SJSA1 (cell line): ENCODE data around the gene LSM4. TPM values are rescaled to one million over a fixed set of nuclear protein-coding genes. Genes with fewer than 3 reads are reported as not detected.
A peak's percentile ranks its signal among the peaks of the same experiment; 100 is the strongest.

Experiments
- DNase-seq, 2 experiments: peaks; one replicate each; pipeline ENCODE4 v3.0.0-alpha.2; 2015 to 2020; ENCODE audit warnings: low spot score in 2 of 2, low read depth in 1 of 2
- H3K27ac ChIP-seq: fragments of 250-450 bp; sonication (Bioruptor Pico); 2 replicates; pipeline ENCODE4 v1.5.1; 2020; ENCODE audit warnings: mild to moderate bottlenecking, moderate library complexity
- H3K27me3 ChIP-seq: fragments of 250-450 bp; sonication (Bioruptor Pico); replicated peaks from 2 replicates; pipeline ENCODE4 v1.5.1; 2020; ENCODE audit warnings: mild to moderate bottlenecking, moderate library complexity
- H3K36me3 ChIP-seq: fragments of 250-450 bp; sonication (Bioruptor Pico); 2 replicates; pipeline ENCODE4 v1.5.1; 2020; ENCODE audit warnings: mild to moderate bottlenecking
- H3K4me1 ChIP-seq: fragments of 250-450 bp; sonication (Bioruptor Pico); replicated peaks from 2 replicates; pipeline ENCODE4 v1.6.1; 2021; ENCODE audit warnings: mild to moderate bottlenecking
- H3K4me3 ChIP-seq: fragments of 250-450 bp; sonication (Bioruptor Pico); 2 replicates; pipeline ENCODE4 v1.5.1; 2020; ENCODE audit warnings: mild to moderate bottlenecking
- H3K9me3 ChIP-seq: fragments of 250-450 bp; sonication (Bioruptor Pico); replicated peaks from 2 replicates; pipeline ENCODE4 v1.5.1; 2020; ENCODE audit warnings: mild to moderate bottlenecking
- total RNA-seq: library from RNA; depleted of rRNA; stranded (reverse); fragments of >200 nt; shearing (Covaris generic); gene quantifications from 2 replicates; pipeline ENCODE4 v1.2.3, GENCODE V29; 2014

The LSM4 gene
- total RNA-seq, 1 experiment from 2014 or later, result 395 TPM

DNA sequence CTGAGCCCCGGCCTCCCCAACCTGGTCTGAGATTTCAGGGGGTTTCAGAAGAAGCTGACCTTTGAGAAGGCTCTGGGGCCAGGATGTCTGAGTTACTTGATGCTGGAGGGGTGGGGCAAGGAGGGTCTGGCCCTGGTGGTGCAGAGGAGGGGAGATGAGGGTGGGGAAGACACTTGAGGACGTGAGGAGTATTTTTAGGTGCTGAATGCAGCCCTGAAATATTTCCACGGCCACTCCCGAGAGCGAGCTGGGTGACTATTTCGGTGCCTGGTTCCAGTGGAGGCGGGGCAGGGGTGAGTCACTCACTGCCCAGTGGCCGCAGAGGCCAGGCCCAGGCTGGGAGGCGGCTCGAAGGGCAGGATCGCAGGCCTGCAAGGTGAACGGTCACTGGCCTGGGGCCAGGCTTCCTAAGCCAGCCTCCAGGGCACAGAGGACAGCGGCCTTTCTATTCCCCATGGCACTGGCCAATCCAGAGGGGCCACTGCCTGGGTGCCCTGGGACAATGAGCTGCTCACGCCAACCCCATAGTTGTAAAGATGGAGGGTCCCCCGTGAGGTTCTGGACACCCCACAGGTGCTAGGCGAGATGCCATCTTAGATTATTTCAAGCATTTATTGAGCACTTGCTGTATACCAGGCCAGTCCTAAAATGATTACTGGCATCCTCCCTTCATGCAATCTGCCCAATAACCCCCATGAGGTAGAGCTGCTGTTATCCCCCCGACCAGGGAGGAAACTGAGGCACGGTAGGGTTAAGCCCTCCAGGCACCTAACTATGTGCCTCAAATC, 21.8 kb downstream of the LSM4 start:
- DNase-seq, result peak; percentile 38 to 81
- Histone ChIP-seq H3K27me3 (no peaks in the 10 kb centered on the region), H3K36me3 (peaks cover 3% of the 10 kb centered on the region), H3K9me3 (no peaks in the 10 kb centered on the region), H3K27ac (peak overlapping the region; percentile 46; the same call in 1 of the 2 replicates), H3K4me3 (no peak overlapping the region), H3K4me1 (peaks cover 48% of the 10 kb centered on the region)

DNA sequence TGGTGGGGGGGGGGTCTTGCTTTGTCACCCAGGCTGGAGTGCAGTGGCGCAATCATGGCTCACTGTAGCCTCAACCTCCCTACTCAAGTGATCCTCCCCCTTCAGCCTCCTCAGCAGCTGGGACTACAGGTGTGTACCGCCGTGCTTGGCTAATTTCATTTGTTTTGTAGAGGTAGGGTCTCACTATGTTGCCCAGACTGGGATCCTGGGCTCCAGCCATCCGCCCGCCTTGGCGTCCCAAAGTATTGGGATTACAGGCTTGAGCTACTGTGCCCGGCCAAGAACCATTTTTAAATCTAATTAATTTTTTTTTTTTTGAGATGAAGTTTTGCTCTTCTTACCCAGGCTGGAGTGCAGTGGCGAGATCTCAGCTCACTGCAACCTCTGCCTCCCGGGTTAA, 23.2 kb downstream of the LSM4 start:
- no peak for DNase-seq
- Histone ChIP-seq H3K4me3 (no peak overlapping the region), H3K9me3 (no peaks in the 10 kb centered on the region), H3K36me3 (no peaks in the 10 kb centered on the region), H3K4me1 (peaks cover 37% of the 10 kb centered on the region), H3K27ac (no peak overlapping the region), H3K27me3 (no peaks in the 10 kb centered on the region)

DNA sequence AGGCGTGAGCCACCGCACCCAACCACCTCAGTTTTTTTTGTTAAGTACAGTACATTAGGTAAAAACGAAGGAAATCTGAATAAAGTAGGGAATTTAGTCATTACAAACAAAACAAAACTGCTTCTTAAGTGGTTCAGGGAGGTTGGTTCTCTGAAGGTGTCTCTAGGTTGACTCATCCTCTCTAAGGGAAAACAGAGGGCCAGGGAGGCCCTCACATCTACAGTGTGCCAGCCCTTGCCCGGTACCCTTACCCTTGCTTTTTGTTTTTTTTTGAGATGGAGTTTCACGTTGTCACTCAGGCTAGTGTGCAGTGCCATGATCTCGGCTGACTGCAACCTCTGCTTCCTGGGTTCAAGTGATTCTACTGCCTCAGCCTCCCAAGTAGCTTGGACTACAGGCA, 24.3 kb downstream of the LSM4 start:
- Histone ChIP-seq H3K27ac (no peak overlapping the region), H3K9me3 (no peaks in the 10 kb centered on the region)
- DNase-seq, result no peak

DNA sequence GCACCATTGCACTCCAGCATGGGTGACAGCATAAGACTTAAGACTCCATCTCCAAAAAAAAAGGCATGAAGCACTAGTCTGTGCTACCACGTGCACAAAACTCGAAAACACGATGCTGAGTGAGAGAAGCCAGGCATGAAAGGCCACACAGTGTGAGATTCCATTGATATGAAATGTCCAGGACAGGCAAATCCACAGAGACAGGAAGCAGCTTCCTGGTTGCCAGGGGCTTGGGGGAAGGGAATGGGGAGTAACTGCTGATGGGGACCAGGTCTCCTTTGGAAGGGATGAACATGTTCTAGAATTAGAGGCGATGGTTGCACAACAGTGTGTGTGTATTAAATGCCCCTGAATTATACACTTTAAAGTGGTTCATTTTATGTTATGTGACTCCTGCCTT, 25.6 kb downstream of the LSM4 start:
- DNase-seq, result peak in 1 of 2 experiments; percentile 38
- H3K4me3 ChIP-seq, result no peak overlapping the region
- H3K27ac ChIP-seq, result no peak overlapping the region
- H3K4me1 ChIP-seq, result peaks cover 38% of the 10 kb centered on the region
- no peaks in the 10 kb centered on the region for H3K27me3 ChIP-seq
- H3K9me3 ChIP-seq, result no peaks in the 10 kb centered on the region
- no peaks in the 10 kb centered on the region for H3K36me3 ChIP-seq

More for the DNA sequence above, 24.3 kb downstream of the LSM4 start:
- no peaks in the 10 kb centered on the region for H3K27me3 ChIP-seq
- H3K4me3 ChIP-seq, result no peak overlapping the region
- no peaks in the 10 kb centered on the region for H3K36me3 ChIP-seq
- peaks cover 32% of the 10 kb centered on the region for H3K4me1 ChIP-seq

DNA sequence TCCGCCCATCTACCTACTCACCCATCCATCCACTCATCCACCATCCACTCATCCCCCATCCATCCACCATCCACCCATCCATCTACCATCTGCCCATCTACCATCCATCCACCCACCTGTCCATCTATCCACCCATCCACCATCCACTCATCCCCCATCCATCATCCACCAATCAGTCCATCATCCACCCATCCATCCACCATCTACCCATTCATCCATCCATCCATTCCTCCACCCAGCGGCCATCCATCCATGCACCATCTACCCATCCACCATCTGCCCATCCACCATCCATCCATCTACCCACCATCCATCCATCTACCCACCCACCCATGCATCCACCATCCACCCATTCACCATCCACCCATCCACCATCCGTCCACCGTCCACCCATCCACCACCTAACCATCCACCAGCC, 27.8 kb downstream of the LSM4 start:
- Histone ChIP-seq H3K4me3 (no peak overlapping the region), H3K27me3 (no peaks in the 10 kb centered on the region), H3K36me3 (no peaks in the 10 kb centered on the region), H3K9me3 (no peaks in the 10 kb centered on the region), H3K27ac (no peak overlapping the region), H3K4me1 (peaks cover 47% of the 10 kb centered on the region)
- no peak for DNase-seq

DNA sequence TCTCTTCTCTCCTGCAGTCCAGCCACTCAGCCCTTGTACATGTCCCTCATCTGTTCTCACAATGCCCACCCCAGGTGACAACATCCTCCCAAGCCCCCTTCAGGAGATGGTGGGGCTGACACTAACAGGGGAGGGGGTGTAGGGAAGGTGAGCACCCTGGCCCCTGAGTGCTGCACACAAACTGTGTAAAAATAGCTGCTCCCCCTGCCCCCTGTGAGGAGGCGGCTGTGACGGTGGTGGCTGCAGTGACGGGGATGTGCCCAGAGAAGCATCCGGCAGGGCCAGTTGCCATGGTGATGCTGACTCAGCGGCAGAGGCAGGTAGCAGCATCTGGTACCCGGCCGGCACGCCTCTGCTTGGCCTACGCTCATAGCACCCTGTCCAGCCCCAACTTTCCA, 28.4 kb downstream of the LSM4 start:
- DNase-seq, result peak in 1 of 2 experiments; percentile 42

DNA sequence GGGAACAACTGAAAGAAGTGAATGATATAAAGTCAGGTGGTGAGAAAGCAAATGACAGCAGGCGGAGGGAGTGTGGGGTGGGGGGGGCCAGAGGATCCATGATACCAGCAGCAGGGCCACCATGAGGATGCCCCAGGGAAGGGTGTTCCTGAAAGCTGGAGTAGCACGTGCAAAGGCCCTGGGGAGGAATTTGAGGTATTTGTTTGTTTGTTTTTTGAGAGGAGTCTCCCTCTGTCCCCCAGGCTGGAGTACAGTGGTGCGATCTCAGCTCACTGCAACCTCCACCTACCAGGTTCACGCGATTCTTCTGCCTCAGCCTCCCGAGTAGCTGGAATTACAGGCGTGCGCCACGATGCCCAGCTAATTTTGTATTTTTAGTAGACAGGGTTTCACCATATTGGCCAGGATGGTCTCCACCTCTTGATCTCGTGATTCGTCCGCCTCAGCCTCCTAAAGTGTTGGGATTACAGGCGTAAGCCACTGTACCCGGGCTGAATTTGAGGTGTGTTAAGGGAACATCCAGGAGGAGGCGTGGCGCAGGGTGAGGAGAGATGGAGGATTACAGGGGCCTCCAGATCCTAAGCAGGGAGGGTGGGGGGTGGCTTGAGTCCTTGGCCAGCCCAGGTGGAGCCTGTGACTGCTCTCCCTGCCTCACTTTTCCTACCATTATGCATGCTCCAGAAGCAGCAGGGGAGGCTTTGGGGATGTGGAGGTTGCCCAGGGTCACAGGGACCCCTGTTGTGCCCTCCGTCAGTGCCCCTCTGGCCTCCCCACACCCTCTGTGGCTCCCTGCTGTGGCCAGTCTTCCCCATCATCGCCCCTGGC, 29.0 kb downstream of the LSM4 start:
- DNase-seq, result peak in 1 of 2 experiments; percentile 60
- Histone ChIP-seq H3K4me3 (no peak overlapping the region), H3K27ac (peak overlapping the region; percentile 10; the same call in 1 of the 2 replicates), H3K9me3 (no peaks in the 10 kb centered on the region), H3K36me3 (no peaks in the 10 kb centered on the region), H3K27me3 (no peaks in the 10 kb centered on the region), H3K4me1 (peaks cover 43% of the 10 kb centered on the region)

More for the DNA sequence above, 28.4 kb downstream of the LSM4 start:
- peaks cover 47% of the 10 kb centered on the region for H3K4me1 ChIP-seq
- H3K4me3 ChIP-seq, result no peak overlapping the region
- no peaks in the 10 kb centered on the region for H3K36me3 ChIP-seq
- no peak overlapping the region for H3K27ac ChIP-seq
- no peaks in the 10 kb centered on the region for H3K27me3 ChIP-seq
- H3K9me3 ChIP-seq, result no peaks in the 10 kb centered on the region

DNA sequence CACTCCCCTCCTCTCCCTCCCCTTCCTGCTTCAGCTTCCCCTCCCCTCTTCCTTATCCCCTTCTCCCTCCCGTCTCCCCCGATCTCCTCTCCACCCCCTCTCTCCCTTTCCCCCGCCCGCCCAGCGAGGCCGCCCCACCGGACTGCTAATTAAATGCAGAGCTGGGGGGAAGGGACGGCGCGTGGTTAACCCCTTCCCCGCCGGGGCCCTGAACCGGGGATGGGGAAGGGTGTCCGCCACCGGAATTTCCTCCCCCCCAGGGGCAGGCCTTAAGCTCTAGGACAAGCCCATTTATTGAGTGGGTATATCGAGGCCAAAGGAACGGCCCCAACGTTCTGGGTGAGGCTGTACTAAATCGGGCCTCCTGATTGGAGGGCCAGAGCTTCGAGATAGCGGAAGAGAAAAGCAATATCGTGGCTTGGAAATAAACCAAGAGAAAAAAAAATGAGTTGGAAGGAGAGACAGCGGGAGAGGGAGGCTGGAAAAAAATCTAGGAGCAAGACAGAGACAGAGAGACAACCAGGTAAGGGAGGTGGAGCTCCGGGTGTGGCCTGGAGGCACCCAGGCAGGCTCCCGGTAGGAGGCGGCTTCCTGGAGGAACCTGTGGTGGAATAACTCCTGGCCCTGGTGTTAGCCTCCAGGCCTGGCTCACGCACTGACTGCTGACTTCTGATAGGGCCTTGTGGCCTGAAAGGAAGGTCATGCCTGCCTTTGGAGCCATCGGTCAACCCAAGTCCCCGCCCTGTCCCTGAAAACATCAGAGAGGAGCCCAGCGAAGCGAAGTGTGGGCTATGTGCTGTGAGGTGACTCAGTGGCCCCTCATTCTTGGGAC, 29.9 kb downstream of the LSM4 start:
- Histone ChIP-seq H3K4me1 (peaks cover 37% of the 10 kb centered on the region), H3K27me3 (no peaks in the 10 kb centered on the region), H3K9me3 (no peaks in the 10 kb centered on the region), H3K36me3 (no peaks in the 10 kb centered on the region), H3K4me3 (peak overlapping the region; percentile 44), H3K27ac (peak overlapping the region; percentile 63)
- DNase-seq, result peak; percentile 53 to 76

DNA sequence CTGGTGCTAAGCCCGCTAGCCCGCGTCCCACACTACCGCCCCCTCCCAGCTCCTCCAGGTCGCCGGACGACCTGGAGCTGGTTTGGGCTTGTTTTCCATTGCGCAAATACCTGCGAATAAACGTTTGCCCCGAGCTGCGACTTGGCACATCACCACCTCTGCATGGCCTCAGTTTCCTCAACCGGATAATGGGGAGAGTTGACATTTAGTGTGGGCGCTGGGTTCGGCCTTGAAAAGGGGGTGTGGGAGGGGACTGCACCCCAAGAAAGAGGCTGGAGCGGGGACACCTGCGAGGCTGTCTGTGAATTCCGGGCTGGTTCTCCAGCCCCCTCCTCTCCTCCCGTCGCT, 30.4 kb downstream of the LSM4 start:
- Histone ChIP-seq H3K4me3 (peak overlapping the region; percentile 44), H3K36me3 (no peaks in the 10 kb centered on the region), H3K27me3 (no peaks in the 10 kb centered on the region), H3K27ac (peak overlapping the region; percentile 63), H3K4me1 (peaks cover 37% of the 10 kb centered on the region), H3K9me3 (no peaks in the 10 kb centered on the region)
- no peak for DNase-seq

DNA sequence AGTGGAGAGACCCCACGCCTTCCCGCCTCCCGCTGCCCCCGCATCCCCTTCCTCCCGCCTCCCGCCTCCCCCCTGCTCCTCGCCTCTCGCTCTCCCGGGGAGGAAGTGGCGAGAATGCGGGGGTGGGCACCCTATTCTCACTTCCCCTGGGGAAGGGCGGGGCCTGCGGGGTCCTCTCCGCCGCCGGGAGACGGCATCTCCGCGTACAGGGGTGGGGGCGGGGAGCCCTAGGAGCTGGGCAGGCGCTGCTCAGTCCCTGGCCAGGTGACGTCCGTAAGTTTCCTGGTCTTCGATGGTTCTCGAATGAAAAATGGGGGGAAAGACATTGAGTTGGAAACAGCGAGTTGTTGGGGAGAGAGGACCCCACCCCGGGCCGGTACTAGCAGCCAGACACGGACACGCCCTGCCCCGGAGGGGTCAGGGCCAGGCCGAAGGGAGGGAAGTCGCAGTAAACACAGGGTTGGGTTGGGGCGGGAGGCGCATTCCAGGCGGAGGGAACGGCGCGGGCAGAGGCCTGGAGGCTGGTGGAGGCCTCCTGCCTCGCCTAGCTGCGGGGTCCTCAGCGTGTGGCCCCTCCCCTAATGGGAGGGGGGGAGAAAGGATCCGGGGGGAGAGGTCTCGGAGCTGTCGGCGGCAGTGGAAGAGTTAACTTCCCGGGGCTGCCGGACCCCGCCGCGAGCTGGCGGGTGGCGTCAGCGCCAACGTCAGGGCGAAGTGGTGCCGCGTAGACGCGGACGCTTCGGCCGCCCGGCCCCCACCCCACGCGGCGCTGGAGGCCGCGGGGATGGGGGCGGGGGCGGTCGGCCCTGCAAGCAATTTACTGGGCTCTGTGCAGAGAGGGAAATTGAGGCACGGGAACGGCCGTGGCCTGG, 31.1 kb downstream of the LSM4 start:
- H3K27ac ChIP-seq, result peak overlapping the region; percentile 63
- DNase-seq, result peak; percentile 72 to 87

DNA sequence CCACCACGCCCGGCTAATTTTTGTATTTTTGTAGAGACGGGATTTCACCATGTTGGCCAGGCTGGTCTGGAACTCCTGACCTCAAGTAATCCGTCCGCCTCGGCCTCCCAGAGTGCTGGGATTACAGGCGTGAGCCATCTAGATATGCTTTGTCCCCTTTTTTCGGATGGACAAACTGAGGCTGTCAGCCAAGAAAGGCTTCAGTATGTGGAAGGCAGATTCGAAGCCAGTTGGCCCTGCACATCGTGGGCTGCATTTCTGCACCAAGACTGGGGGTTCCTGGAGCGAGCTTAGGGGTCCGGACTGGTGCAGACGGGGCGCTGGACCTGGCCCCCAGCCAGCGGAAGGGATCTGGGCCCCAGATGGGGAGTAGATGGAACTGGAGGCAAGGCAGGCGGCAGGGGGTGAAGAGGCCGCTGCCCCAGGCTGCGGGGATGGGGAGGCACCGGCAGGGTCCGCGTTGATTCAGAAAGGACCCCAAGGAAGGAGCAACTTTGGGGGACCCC, 31.8 kb downstream of the LSM4 start:
- H3K27ac ChIP-seq, result no peak overlapping the region
- H3K27me3 ChIP-seq, result no peaks in the 10 kb centered on the region
- peaks cover 37% of the 10 kb centered on the region for H3K4me1 ChIP-seq
- peak in 1 of 2 experiments; percentile 41 for DNase-seq
- H3K9me3 ChIP-seq, result no peaks in the 10 kb centered on the region
- no peak overlapping the region for H3K4me3 ChIP-seq
- H3K36me3 ChIP-seq, result no peaks in the 10 kb centered on the region

More for the DNA sequence above, 31.1 kb downstream of the LSM4 start:
- Histone ChIP-seq H3K27me3 (no peaks in the 10 kb centered on the region), H3K4me1 (peaks cover 37% of the 10 kb centered on the region), H3K4me3 (peak overlapping the region; percentile 44), H3K9me3 (no peaks in the 10 kb centered on the region), H3K36me3 (no peaks in the 10 kb centered on the region)

DNA sequence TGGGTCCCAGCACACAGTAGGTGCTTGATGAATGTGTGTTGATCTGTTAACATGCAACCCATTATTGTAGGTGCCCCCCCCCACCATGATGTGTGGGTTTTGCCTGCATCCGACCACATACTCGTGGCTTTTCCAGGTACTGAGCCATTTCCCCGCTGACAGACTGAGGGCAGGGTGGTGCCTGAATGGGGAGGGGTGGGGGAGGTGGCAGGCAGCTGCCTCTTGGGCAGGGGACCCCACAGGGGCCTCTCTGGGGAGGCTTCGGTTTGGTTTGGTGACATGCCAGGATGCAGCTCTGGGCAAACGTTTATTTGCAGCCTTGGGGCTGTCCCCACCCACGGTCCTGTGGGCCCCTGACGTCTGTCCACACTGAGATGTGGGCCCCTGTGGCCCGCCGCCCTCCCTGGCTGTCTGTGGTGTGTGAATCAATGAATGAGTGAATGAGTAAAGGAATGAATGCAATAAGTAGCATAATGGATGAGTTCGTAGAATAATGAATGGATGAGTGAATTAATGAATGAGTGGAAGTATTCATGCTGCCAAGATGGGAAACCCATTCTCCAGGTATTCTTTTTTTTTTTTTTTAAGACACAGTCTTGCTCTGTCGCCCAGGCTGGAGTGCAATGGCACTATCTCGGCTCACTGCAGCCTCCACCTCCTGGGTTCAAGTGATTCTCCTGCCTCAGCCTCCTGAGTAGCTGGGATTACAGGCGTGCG, 32.4 kb downstream of the LSM4 start:
- H3K36me3 ChIP-seq, result no peaks in the 10 kb centered on the region
- no peaks in the 10 kb centered on the region for H3K9me3 ChIP-seq
- DNase-seq, result peak in 1 of 2 experiments; percentile 40
- no peak overlapping the region for H3K27ac ChIP-seq
- H3K27me3 ChIP-seq, result no peaks in the 10 kb centered on the region
- peaks cover 37% of the 10 kb centered on the region for H3K4me1 ChIP-seq
- no peak overlapping the region for H3K4me3 ChIP-seq
